IPS DF 6.9 (cell line): ENCODE results near the gene CCDC170.
A peak's percentile ranks its signal among the peaks of the same experiment; 100 is the strongest.

Experiments
- DNase-seq: peaks from one replicate; pipeline ENCODE4 v3.0.0-alpha.2; 2013; ENCODE audit warnings: low read depth, low spot score
- H3K27ac ChIP-seq: one replicate; pipeline ENCODE4 v1.5.1; 2013; ENCODE audit warnings: low read length, control low read depth
- H3K27me3 ChIP-seq: 2 replicates; pipeline ENCODE4 v1.6.1; 2013; ENCODE audit warnings: mild to moderate bottlenecking, low read length; ENCODE audit not compliant: control insufficient read depth, insufficient read depth
- H3K36me3 ChIP-seq: 2 replicates; pipeline ENCODE4 v1.6.1; 2013; ENCODE audit warnings: low read length; ENCODE audit not compliant: control insufficient read depth, insufficient read depth
- H3K4me1 ChIP-seq: 2 replicates; pipeline ENCODE4 v1.6.1; 2013; ENCODE audit warnings: low read length; ENCODE audit not compliant: control insufficient read depth, insufficient read depth
- H3K4me3 ChIP-seq: 2 replicates; pipeline ENCODE4 v1.5.1; 2013; ENCODE audit warnings: mild to moderate bottlenecking, low read length
- H3K9me3 ChIP-seq: 2 replicates; pipeline ENCODE4 v1.6.1; 2013; ENCODE audit warnings: low read length, inconsistent platforms; ENCODE audit not compliant: control insufficient read depth, insufficient read depth
- WGBS: extraction: QIAGEN DNeasy Blood & Tissue Kit; methylation state at CpG from one replicate; pipeline ENCODE4 v1.1.7; 2013; ENCODE audit warnings: mixed read lengths, missing lambda C conversion rate; ENCODE audit not compliant: insufficient read length, insufficient coverage; 5-methylcytosine and 5-hydroxymethylcytosine counted together

Gene CCDC170

GRCh38 chr6:151494235-151494935, 568 bp downstream of the CCDC170 start:
- no peaks in the 10 kb centered on the region for H3K36me3 ChIP-seq
- no CpG with 5 or more reads among the region's 43 CpGs for WGBS
- peaks cover 18% of the 10 kb centered on the region; the same call in 1 of the 2 replicates for H3K27me3 ChIP-seq
- peak overlapping the region; percentile 88; the same call in 1 of the 2 replicates for H3K4me3 ChIP-seq
- 0 out of 2 replicates have a peak, but pooled peaks cover 1% of the 10 kb centered on the region for H3K4me1 ChIP-seq
- no peak overlapping the region for H3K27ac ChIP-seq
- DNase-seq: no peak
- no peaks in the 10 kb centered on the region for H3K9me3 ChIP-seq

- Histone ChIP-seq H3K9me3 (no peaks in the 10 kb centered on the region), H3K36me3 (no peaks in the 10 kb centered on the region), H3K27me3 (peaks cover 18% of the 10 kb centered on the region; the same call in 1 of the 2 replicates), H3K4me3 (peak overlapping the region; percentile 88; the same call in 1 of the 2 replicates), H3K27ac (no peak overlapping the region), H3K4me1 (0 out of 2 replicates have a peak, but pooled peaks cover 1% of the 10 kb centered on the region)
- DNase-seq: no peak
- WGBS: no CpG with 5 or more reads among the region's 4 CpGs
Measured at GRCh38 chr6:151494936-151495320, 1.1 kb downstream of the CCDC170 start.

DNA sequence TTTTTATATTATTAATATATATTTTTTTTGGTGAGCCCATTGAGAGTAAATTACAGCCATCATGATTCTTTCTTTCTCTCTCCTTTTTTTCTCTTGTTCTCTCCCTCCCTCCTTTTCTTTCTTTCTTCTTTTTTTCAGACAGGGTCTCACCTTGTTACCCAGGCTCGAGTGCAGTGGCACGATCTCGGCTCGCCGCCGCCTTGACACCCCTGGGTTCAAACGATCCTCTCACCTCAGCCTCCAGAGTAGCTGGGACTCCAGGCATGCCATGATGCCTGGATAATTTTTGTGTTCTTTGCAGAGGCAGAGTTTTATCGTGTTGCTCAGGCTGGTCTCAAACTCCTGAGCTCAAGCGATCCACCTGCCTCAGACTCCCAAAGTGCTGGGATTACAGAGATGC, 1.6 kb downstream of the CCDC170 start:
- WGBS: no CpG with 5 or more reads among the region's 9 CpGs
- Histone ChIP-seq H3K4me1 (0 out of 2 replicates have a peak, but pooled peaks cover 1% of the 10 kb centered on the region), H3K27me3 (peaks cover 18% of the 10 kb centered on the region; the same call in 1 of the 2 replicates), H3K27ac (no peak overlapping the region), H3K36me3 (no peaks in the 10 kb centered on the region), H3K9me3 (no peaks in the 10 kb centered on the region), H3K4me3 (no peak overlapping the region)
- DNase-seq: no peak

GRCh38 chr6:151497905-151498304, 4.1 kb downstream of the CCDC170 start:
- Histone ChIP-seq H3K4me3 (no peak overlapping the region), H3K9me3 (no peaks in the 10 kb centered on the region), H3K4me1 (peaks cover 1% of the 10 kb centered on the region; the same call in 1 of the 2 replicates), H3K27ac (no peak overlapping the region), H3K27me3 (peaks cover 18% of the 10 kb centered on the region; the same call in 1 of the 2 replicates), H3K36me3 (no peaks in the 10 kb centered on the region)
- no peak for DNase-seq

DNA sequence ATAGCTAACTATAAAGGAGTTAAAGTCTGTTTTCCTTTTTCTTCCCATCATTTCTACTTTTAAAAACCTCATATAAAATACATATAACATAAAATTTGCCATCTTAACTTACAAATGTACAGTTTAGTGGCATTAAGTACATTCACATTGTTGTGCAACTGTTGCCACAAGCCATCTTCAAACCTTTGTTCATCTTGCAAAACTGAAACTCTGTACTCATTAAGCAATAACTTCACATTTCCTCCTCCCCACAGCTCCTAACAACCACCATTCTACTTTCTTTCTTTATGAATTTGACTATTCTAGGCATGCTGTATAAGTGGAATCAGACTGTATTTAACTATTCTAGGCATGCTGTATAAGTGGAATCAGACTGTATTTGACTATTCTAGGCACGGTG, 4.5 kb downstream of the CCDC170 start:
- no peak for DNase-seq
- Histone ChIP-seq H3K27me3 (peaks cover 14% of the 10 kb centered on the region; the same call in 1 of the 2 replicates), H3K36me3 (no peaks in the 10 kb centered on the region), H3K4me1 (peaks cover 1% of the 10 kb centered on the region; the same call in 1 of the 2 replicates), H3K27ac (no peak overlapping the region), H3K9me3 (no peaks in the 10 kb centered on the region), H3K4me3 (no peak overlapping the region)
- WGBS: no CpG with 5 or more reads among the region's 1 CpG

- no peak overlapping the region for H3K27ac ChIP-seq
- no CpG with 5 or more reads among the region's 5 CpGs for WGBS
- H3K4me1 ChIP-seq: peaks cover 1% of the 10 kb centered on the region; the same call in 1 of the 2 replicates
- H3K9me3 ChIP-seq: no peaks in the 10 kb centered on the region
- no peaks in the 10 kb centered on the region for H3K36me3 ChIP-seq
- no peak overlapping the region for H3K4me3 ChIP-seq
- H3K27me3 ChIP-seq: peaks cover 5% of the 10 kb centered on the region; the same call in 1 of the 2 replicates
- DNase-seq: no peak
Measured at GRCh38 chr6:151499551-151499950, 5.7 kb downstream of the CCDC170 start.

DNA sequence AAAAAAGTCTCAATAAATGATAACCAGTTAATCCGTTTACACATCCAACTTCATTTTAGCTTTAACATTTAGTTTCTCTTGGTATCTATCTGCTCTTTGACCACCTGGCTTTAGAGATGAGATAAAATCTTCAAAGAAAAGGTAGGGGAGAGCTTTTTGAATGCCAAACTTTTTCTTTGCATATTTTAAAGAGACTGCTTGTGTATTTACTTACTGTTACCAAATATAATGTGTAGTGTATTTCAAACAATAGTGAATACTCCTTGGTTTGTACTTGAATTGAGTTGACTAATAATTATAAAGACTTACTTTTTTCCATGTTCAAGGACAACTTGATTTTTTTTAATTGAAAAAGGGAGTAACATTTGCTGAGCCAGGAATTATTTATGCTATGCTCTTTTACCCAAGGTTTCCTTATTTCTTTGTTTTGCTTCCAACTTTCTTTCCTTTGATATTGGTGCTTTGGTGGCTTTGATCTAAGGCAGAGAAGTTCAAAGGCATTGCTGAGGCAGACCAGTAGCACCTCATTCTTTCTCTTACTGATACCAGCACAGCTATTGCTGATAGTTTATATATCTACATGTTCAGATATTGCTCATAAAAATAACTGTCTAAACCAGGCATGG, 7.8 kb downstream of the CCDC170 start:
- DNase-seq: no peak
- WGBS: no CpG with 5 or more reads among the region's 1 CpG
- H3K27ac ChIP-seq: no peak overlapping the region
- no peaks in the 10 kb centered on the region for H3K27me3 ChIP-seq
- no peaks in the 10 kb centered on the region for H3K9me3 ChIP-seq
- no peak overlapping the region for H3K4me3 ChIP-seq
- H3K4me1 ChIP-seq: peaks cover 2% of the 10 kb centered on the region; the same call in 1 of the 2 replicates
- no peaks in the 10 kb centered on the region for H3K36me3 ChIP-seq

- WGBS: no CpG with 5 or more reads among the region's 4 CpGs
- DNase-seq: no peak
- Histone ChIP-seq H3K27ac (no peak overlapping the region), H3K27me3 (no peaks in the 10 kb centered on the region), H3K9me3 (no peaks in the 10 kb centered on the region), H3K36me3 (no peaks in the 10 kb centered on the region), H3K4me1 (peaks cover 4% of the 10 kb centered on the region), H3K4me3 (no peak overlapping the region)
Measured at GRCh38 chr6:151502499-151502898, 8.7 kb downstream of the CCDC170 start.

DNA sequence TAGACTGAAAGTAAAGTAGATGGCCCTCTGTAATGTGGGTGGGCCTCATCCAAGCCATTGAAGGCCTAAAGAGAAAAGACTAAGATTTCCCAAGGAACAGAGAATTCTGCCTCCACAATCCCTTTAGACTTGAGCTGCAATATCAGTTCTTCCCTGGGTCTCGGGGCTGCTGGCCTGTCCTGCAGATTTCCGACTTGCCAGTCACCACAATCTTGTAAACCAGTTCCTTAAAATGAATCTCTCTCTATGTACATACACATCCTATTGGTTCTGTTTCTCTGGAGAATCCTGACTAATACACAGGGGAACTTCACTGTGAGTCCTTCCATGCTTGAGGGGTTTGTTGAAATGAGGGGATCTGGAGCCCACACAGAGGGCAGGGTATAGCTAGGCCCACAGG, 12.9 kb downstream of the CCDC170 start:
- no peak overlapping the region for H3K4me3 ChIP-seq
- H3K9me3 ChIP-seq: no peaks in the 10 kb centered on the region
- no CpG with 5 or more reads among the region's 2 CpGs for WGBS
- no peak for DNase-seq
- peaks cover 2% of the 10 kb centered on the region for H3K4me1 ChIP-seq
- no peak overlapping the region for H3K27ac ChIP-seq
- no peaks in the 10 kb centered on the region for H3K27me3 ChIP-seq
- H3K36me3 ChIP-seq: no peaks in the 10 kb centered on the region

- H3K36me3 ChIP-seq: no peaks in the 10 kb centered on the region
- no peak overlapping the region for H3K4me3 ChIP-seq
- H3K9me3 ChIP-seq: no peaks in the 10 kb centered on the region
- WGBS: no CpG with 5 or more reads among the region's 2 CpGs
- no peaks in the 10 kb centered on the region for H3K27me3 ChIP-seq
- no peak overlapping the region for H3K27ac ChIP-seq
- peaks cover 2% of the 10 kb centered on the region; the same call in 1 of the 2 replicates for H3K4me1 ChIP-seq
- DNase-seq: no peak
Measured at GRCh38 chr6:151509048-151509447, 15.2 kb downstream of the CCDC170 start.
